Cardiac muscle cell (in vitro differentiated cells and primary cell): ENCODE data around the gene AATK. TPM values are rescaled to one million over a fixed set of nuclear protein-coding genes. Genes with fewer than 3 reads are reported as not detected.

Source experiments
- DNase-seq, 2 donors: peaks; one replicate each; pipeline versions ENCODE4 v3.0.0 to v3.0.0-alpha.2; 2010 to 2017; ENCODE audit warnings: low read depth in 1 of 2, low spot score in 1 of 2
- H3K27ac ChIP-seq: fragments of 200-600 bp; sonication (generic); 2 replicates; pipeline ENCODE4 v1.5.1; 2016
- H3K27me3 ChIP-seq: fragments of 200-600 bp; sonication (generic); 2 replicates; pipeline ENCODE4 v1.6.0; 2016; ENCODE audit warnings: control low read depth
- H3K36me3 ChIP-seq: fragments of 200-600 bp; sonication (generic); 2 replicates; pipeline ENCODE4 v1.5.1; 2016; ENCODE audit warnings: control low read depth
- H3K4me1 ChIP-seq: fragments of 200-600 bp; sonication (generic); 2 replicates; pipeline ENCODE4 v1.8.1; 2017; ENCODE audit warnings: low read depth, mild to moderate bottlenecking, mixed run types
- H3K4me3 ChIP-seq: fragments of 200-600 bp; sonication (generic); 2 replicates; pipeline ENCODE4 v1.5.1; 2016; ENCODE audit warnings: mild to moderate bottlenecking
- H3K9me3 ChIP-seq: fragments of 200-600 bp; sonication (generic); 2 replicates; pipeline ENCODE4 v1.5.1; 2017; ENCODE audit warnings: low read depth, mild to moderate bottlenecking, control low read depth
- polyA plus RNA-seq: library from polyadenylated mRNA; unstranded; fragments of >200 nt; fragmentation: Nextera tagmentation; extraction: Ambion mirVana; gene quantifications from 2 replicates; pipeline ENCODE4 v1.2.1, GENCODE V29; 2016
- total RNA-seq: library from RNA; depleted of rRNA; stranded (reverse); fragments of >200 nt; gene quantifications from 2 replicates; pipeline ENCODE4 v1.2.3, GENCODE V29; 2016
- TF ChIP-seq, protein P1 (sequence below): IDR thresholded peaks from 2 replicates; pipeline ENCODE4 v1.5.1; 2012; ENCODE audit warnings: low read depth, mild to moderate bottlenecking, low read length

Gene AATK
- total and polyA plus RNA-seq, 2 experiments from 2014 or later: 8.0 to 21.9 TPM

GRCh38 chr17:81139428-81139827, 26.6 kb downstream of the AATK start:
- Histone ChIP-seq H3K27ac (no peak overlapping the region), H3K36me3 (no peaks in the 10 kb centered on the region), H3K4me1 (no peaks in the 10 kb centered on the region), H3K4me3 (no peak overlapping the region), H3K27me3 (no peaks in the 10 kb centered on the region), H3K9me3 (no peaks in the 10 kb centered on the region)
- no peak for DNase-seq
- TF ChIP-seq, protein P1, sequence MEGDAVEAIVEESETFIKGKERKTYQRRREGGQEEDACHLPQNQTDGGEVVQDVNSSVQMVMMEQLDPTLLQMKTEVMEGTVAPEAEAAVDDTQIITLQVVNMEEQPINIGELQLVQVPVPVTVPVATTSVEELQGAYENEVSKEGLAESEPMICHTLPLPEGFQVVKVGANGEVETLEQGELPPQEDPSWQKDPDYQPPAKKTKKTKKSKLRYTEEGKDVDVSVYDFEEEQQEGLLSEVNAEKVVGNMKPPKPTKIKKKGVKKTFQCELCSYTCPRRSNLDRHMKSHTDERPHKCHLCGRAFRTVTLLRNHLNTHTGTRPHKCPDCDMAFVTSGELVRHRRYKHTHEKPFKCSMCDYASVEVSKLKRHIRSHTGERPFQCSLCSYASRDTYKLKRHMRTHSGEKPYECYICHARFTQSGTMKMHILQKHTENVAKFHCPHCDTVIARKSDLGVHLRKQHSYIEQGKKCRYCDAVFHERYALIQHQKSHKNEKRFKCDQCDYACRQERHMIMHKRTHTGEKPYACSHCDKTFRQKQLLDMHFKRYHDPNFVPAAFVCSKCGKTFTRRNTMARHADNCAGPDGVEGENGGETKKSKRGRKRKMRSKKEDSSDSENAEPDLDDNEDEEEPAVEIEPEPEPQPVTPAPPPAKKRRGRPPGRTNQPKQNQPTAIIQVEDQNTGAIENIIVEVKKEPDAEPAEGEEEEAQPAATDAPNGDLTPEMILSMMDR: no peak

GRCh38 chr17:81138500-81138899, 27.5 kb downstream of the AATK start:
- H3K27me3 ChIP-seq: no peaks in the 10 kb centered on the region
- H3K4me3 ChIP-seq: no peak overlapping the region
- no peaks in the 10 kb centered on the region for H3K4me1 ChIP-seq
- H3K27ac ChIP-seq: no peak overlapping the region
- no peaks in the 10 kb centered on the region for H3K36me3 ChIP-seq
- no peaks in the 10 kb centered on the region for H3K9me3 ChIP-seq
- DNase-seq: no peak
- TF ChIP-seq, protein P1: no peak

DNA sequence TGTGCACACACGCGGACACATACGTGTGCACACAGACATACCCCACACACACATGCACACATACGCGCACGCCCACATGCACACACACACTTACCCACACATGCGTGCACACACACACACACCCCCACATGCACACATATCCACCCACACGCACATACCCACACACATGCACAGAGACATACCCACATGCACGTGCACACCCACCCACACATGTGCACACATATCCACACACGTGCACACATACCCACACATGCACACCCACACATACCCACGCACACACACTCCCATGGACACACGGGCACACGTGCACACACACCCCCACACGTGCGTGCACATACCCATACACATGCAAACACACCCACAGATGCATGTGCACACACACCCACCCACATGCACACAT, 27.9 kb downstream of the AATK start:
- Histone ChIP-seq H3K4me1 (no peaks in the 10 kb centered on the region), H3K36me3 (no peaks in the 10 kb centered on the region), H3K9me3 (no peaks in the 10 kb centered on the region), H3K27me3 (no peaks in the 10 kb centered on the region), H3K27ac (no peak overlapping the region), H3K4me3 (no peak overlapping the region)
- no peak for DNase-seq
- TF ChIP-seq, protein P1: no peak

- H3K4me1 ChIP-seq: no peaks in the 10 kb centered on the region
- DNase-seq: no peak
- no peaks in the 10 kb centered on the region for H3K9me3 ChIP-seq
- TF ChIP-seq, protein P1: no peak
- no peak overlapping the region for H3K4me3 ChIP-seq
- no peaks in the 10 kb centered on the region for H3K36me3 ChIP-seq
- H3K27me3 ChIP-seq: no peaks in the 10 kb centered on the region
- no peak overlapping the region for H3K27ac ChIP-seq
These were observed 28.8 kb downstream of the AATK start for GRCh38 chr17:81137248-81137647.

DNA sequence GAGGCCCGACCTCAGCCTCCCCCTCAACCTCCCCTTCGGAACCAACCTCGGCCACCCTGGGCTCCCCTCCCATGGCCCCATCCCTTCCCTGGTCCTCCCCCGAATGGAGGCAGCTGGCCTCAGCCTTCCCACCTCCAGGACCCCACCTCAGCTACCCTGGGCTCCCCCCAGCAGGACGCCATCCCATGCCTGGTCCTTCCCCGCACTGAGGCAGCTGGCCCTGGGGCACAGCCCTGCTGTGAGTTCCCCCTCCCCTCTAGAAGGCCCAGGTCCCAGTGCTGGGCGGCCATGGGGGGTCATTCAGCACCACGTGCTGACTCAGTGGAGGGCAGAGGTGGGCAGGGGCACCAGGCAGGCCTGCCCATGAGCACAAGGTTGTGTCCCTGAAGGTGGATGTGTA, 29.7 kb downstream of the AATK start:
- Histone ChIP-seq H3K27me3 (no peaks in the 10 kb centered on the region), H3K9me3 (no peaks in the 10 kb centered on the region), H3K27ac (no peak overlapping the region), H3K36me3 (no peaks in the 10 kb centered on the region), H3K4me3 (no peak overlapping the region), H3K4me1 (no peaks in the 10 kb centered on the region)
- DNase-seq: no peak
- TF ChIP-seq, protein P1: no peak
